GM18520 (cell line): ENCODE measurements around the gene ELAVL4.

ENCODE experiments used
- ATAC-seq: cut with Tn5 transposase; IDR thresholded peaks from one replicate; pipeline ENCODE4 v1.9.1; 2021; ENCODE audit not compliant: unreplicated experiment

ELAVL4 gene

DNA sequence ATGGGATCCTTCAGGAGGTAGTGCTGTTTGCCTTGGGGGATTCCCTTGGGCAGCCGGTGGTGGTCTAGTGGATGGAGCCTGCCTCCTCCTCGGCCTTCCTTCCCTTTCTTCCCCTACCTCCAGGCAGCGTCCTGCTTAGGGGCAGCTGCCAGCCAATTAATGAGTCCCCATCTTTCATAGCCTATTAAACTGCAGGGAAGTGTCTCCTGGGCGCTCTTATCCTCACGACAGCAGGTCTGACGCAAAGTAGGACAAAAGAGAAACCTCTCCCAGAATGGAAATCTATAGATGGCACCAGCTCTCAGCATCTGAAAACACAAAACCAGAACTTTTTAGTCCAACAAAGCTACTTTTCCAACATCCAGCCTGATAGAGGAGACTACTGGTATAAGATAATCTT lies 69.3 kb downstream of the ELAVL4 start:
- ATAC-seq = no peak

DNA sequence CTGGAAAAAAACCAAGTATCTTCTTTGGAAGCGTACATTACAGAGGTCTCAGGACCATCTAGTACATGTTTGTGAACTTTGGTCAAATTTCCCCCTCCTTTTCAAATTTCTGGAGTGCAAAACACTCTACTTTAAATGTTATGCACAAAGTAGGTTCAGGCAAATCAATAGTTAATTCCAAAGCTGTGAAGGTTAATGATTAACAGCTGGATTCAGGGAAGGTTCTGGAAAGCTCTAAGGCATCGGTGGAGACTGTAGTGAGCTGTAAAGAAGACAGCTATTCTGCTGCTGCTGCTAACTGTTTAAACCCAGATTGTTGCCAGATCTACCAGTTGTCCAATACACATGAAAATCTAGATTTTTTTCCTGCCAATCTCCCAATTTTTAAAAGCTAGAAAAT lies 70.9 kb downstream of the ELAVL4 start:
- no peak for ATAC-seq

DNA sequence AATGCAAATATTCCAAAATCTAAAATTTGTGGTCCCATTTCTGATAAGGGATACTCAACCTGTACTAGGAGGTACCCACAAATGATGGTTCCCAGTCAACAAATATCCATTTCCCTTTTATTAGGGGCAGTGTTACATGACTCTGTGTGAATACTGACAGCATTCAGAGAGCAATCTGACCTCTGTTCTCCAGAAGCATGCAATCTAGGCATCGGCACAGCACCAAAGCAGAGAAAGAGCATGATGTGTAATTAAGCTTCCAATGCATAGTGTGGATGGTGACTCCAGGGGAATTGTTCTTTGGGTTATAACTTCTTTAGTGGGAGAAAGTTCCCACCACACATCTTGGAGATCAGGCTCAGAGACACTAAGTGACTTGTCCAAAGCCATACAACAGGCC lies 71.6 kb downstream of the ELAVL4 start:
- ATAC-seq = no peak

DNA sequence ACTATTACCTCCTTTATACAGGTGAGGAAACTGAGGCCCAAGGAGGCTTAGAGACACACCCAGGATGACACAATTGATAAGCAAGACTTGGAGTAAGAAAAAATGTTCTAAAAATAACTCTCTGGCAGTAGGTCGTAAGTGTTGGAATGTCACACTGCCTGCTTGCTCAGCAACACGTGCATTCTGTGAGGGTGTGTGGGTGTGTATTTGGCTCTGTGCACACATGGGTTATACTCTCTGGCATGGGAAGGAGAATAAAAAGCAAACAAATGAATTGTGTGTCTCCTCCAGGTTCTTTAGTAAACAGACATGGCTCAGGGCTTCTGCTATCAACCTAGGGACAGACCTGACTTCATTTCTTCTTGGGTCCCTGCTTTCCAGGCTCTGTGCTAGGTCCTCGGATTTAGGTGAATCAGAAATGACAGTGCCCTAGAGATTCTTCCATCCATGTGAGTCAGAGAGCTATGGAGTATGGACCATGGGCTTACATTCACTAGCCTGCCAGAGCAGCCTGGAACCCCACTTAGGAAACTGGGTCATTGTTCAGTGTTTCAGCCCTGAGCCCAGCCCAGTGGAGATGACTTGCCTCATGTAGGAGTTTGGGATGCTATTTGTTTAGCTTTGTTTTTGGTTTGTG lies 72.4 kb downstream of the ELAVL4 start:
- ATAC-seq = no peak

DNA sequence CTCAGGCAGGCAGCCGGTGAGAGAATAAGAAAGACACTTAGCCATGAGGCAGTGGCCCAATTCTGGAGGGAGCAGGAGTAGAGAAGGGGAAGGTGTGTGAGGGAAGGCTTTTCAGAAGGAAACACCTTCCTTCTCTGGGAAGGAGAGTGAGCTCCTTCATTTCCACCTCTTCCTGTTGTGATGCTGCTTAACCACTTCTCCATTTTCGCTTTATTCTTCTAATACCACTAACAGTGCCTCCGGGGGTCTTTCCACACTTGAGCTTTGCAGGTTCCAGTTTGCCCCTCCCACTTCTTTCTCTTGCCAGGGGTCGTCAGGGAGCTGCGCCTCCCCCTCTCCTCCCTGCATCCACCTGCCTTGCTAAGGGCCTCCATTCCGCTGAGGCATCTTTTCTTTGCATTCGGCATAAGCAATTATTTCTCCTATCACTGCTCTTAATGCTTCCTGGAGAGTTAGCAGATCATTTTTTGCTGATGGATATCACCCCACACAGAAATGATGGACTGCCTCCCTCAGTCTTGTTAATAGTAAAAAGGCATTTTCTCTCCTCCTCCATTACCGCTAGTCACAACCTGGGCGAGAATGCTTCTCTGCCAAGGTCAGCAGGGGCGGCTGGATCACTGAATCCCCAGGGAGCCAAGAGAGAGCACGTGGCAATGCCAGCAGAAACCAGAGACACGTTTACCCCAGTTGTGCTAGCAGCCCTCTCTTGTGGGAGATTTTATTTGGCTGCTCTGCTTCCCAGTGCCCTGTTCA lies 74.8 kb downstream of the ELAVL4 start:
- no peak for ATAC-seq

DNA sequence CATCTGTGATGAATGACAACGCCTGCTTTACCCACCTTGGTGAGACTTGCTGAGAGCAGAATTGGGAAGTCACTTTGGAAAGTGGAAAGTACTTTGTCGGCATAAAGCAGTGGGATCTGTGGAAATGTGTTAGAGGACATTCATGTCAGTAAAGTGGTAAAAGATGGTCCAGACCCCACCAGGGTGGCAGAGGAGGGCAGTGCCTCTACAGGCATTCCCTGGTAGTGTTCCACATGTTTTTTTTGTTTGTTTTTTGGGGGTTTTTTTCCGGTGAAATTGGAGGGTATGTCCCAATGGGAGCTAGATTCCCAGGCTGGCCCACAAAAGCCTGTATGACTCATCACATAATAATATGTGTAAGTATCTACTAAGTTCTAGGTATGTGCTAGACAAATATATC lies 80.6 kb downstream of the ELAVL4 start:
- no peak for ATAC-seq

DNA sequence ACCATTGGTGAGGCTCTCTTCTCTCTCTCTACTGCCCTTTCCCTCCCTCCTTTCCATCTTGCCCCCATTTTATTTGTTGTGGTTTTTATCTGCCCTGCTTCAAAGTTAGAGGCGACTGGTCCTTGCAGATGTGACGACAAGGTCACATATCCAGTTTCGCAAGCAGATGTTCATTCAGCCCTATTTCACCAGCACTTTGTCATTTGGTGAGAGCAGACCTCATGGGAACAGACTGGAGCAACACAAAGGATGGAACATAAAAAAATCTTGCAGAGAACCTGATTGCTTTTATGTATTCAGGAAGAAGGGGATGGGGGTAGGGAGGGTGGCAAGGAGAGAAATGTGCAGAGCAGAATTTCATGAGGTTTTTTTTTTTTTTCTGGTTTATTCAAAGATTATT lies 84.3 kb downstream of the ELAVL4 start:
- no peak for ATAC-seq

DNA sequence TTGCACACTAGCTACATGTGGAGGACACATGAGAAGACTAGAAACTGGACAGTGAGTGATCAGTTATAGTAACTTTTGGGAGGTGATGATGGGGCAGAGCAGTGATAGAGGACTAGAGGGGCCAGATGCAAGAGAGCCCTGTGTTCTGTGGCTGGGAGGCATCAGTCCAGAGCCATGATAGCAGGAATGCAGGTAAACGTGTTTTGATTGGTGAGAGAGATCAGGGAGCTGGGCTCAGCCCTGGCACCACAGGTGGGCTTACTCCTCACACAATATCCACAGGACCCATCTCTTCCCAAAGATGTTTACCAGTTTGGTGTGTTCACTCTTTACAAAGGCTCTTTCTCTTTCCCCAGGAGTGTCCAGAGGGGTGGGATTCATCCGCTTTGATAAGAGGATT lies 86.5 kb downstream of the ELAVL4 start:
- no peak for ATAC-seq

DNA sequence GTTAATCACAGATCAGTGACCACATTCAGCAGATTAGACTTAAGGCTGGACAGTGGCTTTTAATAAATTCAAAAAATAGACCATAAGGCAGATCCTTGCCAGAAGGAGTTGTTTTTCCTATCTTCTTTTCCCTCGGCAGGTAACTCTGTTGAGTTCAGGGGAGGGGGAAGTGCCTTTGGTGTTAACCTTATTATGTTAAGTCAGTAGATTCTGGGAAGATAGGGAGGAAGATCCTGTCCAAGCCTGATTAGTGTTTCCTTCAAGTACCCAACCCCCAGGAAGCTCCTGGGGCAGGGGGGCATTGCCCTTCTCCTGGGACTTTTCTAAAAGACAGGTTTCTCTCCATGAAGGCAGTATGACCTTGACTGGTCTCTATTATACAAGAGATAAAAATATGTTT lies 87.4 kb downstream of the ELAVL4 start:
- no peak for ATAC-seq

DNA sequence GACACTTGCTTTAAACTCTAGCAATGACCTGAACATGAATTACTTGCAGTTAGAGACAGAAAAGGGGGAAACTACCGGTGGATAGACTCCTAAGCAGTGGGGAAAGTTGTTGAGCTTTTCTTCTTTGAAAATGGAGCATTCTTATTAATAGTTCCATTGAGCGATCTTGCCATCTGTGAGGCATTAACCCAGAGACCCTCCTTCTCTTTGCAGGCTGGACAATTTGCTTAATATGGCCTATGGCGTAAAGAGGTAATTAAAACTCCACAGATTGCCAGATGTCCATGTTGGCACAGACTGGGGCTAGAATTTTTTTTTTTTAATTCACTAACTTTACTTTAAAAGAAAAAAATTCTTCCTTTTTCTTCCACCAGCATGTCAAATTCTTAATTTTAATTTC lies 88.5 kb downstream of the ELAVL4 start:
- no peak for ATAC-seq

DNA sequence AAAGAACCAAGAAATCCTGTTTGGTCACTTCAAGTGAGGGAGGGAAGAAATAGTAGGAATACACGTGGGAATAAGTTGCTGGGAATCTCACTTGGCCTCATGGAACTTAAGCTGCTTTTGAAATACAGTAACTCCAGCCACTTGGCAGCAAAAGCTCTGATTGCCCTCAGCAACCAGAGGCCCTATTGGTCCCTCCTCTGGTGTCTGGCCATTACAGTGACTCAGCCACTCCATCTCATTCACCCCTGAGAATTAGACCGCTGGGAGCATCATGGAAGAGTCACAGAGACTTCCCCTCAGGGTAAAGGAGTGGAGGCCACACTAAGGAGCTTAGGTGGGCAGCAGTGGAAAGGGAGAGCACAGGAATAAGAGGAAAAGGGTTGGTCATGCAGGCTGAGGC lies 99.6 kb downstream of the ELAVL4 start:
- no peak for ATAC-seq

DNA sequence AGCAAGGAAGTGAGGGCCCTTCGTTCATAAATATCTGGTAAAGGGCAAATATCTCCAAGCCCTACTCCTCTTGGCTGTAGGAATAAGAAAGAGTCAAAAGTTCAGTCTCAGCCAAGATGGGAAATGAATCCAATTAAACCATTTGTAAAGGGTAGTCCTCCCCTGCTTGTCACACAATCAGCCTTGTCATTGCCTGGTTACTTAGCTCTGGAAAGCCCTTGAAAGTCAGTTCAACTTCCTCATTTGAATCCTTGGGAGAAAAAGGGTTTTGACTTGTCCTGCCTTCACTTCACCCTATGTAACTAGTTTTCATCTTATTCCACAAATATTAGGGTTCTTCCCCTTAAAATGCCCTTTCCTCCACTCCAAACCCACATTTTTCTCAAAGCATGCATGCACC lies 100.0 kb downstream of the ELAVL4 start:
- ATAC-seq = no peak

DNA sequence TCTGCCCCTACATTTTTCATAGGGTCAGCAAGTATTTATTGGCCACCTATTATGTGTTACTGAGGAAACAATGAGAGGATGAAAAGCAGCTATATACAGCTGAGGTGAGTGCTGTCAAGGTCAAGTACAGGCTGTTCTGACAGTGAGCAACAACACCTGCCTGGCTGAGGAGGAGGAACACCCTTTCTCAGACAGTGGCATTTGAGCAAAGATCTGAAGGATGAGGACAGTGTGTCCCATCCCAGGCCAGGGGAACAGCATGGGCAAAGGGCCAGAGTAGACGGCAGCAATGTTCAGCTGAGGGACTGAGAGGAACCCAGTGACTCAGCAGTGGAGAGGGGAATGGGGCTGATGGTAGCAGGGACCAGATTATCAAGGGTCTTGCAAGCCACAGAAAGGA lies 101.0 kb downstream of the ELAVL4 start:
- no peak for ATAC-seq

DNA sequence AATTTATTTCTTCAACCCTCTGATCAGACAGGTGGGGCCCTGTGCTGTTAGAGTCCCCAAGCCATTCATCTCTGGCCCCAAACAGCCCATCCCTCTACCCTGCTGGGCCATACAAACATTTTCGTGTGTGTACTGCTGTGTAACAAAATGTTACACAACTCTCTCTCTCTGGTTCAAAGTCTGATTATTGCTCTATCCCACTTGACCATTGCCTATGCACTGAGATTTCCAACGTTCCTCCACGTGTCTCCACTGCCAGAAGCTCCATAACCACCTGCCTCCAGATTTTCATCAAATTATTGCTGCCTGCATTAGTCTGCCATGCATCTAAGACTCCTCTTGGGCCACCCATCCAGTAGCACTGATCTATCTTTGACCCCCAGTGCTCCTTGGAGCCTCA lies 104.8 kb downstream of the ELAVL4 start:
- no peak for ATAC-seq

DNA sequence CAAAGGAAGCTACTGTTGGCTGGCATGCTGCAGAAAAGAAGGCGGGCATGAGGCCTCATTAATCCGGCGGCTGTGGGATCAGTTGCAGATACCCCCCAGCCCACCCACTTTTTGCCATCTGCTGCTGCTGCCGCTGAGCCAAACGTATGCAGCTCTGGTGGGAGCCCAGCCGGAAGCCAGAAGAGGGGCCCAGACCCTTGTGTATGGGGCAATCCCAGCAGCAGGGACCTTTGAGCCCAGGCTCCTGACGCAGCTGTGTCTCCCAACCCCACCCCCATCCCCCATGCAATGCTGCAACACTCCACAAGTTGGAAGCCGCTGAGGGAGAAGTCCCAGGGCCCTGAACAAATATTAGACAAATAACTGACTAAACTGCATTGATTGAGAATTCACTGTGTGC lies 106.0 kb downstream of the ELAVL4 start:
- no peak for ATAC-seq

DNA sequence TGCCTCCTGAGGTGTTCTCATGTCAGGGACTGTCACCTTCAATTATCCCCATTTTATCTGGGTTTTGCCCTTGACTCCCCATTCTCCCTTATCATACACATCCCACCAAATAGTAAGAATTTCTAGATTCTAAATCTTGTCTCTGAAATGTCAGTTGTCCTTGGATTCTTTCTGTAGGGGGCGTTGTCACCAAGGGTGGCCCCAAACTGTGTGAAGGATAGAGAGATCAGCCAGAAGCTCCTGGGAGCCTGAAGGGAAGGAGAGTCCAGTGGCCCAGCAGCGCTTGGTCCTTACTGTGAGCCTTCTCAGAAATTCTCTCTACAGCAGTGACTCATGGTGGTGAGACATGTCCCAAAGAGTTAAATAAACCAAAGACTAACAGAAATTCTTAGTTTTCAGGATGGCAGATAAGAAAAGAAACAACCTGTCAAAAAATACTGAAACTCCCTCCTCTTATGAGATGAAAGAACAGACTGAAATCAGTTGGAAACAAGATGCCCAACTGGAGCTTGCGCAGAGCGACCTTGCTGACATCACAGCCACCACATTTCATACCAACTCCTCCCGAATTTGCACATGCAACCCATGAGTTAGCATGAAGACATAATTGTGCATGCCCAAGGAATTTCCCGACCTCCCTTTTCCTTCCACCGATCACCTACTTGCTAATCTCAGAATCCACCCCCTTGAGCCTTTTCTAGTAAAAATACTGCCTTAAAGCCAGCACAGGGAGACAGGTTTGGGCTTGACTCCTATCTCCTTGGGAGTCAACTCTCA lies 109.8 kb downstream of the ELAVL4 start:
- no peak for ATAC-seq

DNA sequence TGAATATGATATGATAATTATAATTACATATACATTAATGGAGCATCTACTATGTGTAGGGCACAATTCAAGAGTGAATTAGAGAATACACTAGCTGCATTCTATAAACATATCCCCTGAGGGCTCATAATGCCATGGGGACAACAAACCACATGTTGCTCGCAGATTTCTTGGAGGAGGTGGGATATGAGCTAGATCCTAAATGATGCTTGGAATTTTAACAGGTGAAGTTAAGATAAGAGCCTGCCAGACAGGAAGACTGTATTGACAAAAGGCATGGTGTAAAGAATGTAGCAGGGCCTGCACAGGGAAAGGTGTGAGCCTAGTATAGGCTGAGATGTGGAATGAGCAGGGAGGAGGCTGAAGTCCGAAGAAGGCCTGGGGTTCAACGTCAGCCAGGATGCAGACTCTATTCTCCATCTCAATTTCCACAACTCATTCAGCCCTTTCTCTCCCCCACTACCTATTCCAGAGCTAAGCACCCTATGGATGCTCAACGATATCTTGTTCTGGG lies 120.2 kb downstream of the ELAVL4 start:
- no peak for ATAC-seq

DNA sequence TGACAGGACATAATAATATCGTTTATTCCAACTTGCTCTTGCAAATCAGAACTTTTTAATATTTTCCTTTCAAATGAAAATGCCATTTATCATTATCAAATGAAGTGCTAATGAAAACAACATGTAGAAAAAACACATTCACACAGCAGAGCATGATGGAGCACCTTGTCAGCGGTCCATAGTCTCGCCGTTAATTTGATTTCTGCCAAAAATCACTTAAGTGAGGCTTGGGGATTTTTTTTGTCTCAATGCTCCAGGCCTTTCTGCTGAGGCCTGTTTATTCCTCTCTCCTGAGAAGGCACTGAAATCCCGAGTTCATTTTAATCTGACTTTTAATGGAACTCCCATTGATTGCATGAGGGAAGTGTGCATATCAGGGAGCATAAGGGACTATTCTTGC lies 122.5 kb downstream of the ELAVL4 start:
- no peak for ATAC-seq

DNA sequence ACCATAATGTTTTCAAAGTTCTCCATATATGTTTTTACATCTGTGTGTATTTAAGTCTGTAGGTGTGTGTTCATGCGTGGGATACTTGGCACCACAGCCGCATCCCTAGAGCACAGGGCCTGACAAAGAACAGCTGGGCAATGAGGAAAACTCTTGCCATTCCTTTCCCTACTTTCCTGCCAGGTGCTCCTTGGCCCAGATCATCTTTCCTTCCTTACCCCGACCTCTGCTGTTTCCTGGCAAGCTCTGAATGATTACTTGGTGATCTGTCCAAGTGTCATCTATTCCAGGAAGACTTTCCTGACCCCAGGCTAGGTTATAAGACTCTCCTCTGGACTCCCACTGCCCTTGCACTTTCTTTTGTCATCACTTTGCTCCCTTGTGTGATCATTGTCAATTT lies 123.6 kb downstream of the ELAVL4 start:
- ATAC-seq = no peak

DNA sequence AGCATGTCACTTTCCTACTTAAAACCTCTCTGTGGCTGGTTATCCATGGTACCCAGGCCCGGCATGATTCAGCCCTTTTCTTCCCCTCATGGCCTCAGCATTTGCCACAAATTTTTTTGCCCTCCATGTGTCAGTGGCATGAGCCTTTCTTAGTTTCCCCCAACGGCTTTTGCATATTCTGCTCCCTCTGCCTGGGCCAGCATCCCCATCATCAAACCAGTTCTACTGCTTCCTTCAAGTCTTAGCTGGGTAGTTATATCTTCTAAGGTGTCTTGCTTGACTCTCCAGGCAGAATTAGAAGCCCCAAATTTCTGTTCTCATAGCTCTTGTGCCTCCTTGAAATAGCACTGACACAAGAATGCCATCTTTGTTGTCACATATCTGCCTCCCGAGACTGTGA lies 127.9 kb downstream of the ELAVL4 start:
- no peak for ATAC-seq

DNA sequence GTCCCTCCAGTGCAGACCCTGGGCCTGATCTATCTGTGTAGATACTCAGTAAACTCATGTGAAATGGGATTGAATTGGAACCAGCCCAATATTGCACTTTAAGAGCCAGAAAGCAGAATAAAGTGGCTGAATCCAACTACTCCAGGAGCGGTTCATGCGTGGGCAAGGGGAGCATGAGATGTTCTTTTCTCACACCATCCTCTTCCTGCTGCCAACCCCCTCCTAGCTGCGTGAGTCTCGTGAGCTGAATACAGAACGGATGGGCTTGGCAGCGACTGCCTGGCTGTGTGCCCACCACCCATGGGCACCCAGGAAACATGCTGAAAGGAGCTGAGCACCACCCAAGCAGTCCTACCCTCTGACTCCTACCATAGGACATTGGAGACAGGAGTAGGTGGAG lies 128.3 kb downstream of the ELAVL4 start:
- ATAC-seq = no peak

DNA sequence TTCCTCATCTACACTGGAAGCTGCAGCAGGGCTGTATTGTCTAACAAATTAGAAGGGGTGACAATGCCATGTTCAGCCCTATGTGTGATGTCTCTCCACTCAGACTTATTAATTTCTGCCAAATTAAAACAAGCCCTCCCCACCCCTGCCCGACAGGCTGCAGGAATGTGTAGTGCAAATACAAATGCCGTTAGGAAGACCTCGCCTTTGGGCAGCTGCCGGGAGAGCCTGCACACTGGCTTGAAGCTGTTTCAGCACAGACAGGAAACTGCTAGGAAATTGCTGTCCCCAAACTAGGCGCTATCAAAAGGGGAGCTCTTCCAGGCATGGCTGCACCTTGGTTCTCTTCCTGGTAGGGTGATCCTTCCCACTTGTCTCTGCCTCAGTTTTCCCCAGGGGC lies 135.2 kb downstream of the ELAVL4 start:
- ATAC-seq = no peak
